OCI-LY3 (cell line): ENCODE results near the gene TTC22.

Source experiments
- H2AFZ ChIP-seq: fragments of 200-600, 300-600 bp; shearing (Covaris generic); 2 replicates; pipeline ENCODE4 v1.6.0; 2014; ENCODE audit warnings: antibody characterized with exemption, low read depth, low read length
- H3K27ac ChIP-seq: fragments of 200-600, 300-600 bp; sonication (generic); 2 replicates; pipeline ENCODE4 v1.5.1; 2014; ENCODE audit warnings: mild to moderate bottlenecking, low read length, moderate library complexity, mixed read lengths
- H3K27me3 ChIP-seq: fragments of 200-600, 300-600 bp; sonication (generic); 2 replicates; pipeline ENCODE4 v1.6.1; 2014; ENCODE audit warnings: low read depth, low read length, mixed read lengths
- H3K36me3 ChIP-seq: fragments of 200-600, 300-600 bp; sonication (generic); replicated peaks from 2 replicates; pipeline ENCODE3; 2014; ENCODE audit warnings: low read depth, low read length, mixed read lengths
- H3K4me1 ChIP-seq: fragments of 300-600, 200-600 bp; sonication (generic); 2 replicates; pipeline ENCODE4 v1.6.1; 2014; ENCODE audit warnings: low read length, mixed read lengths
- H3K4me2 ChIP-seq: fragments of 200-600, 300-600 bp; sonication (generic); 2 replicates; pipeline ENCODE4 v1.6.1; 2014; ENCODE audit warnings: low read length, mixed read lengths
- H3K4me3 ChIP-seq: fragments of 300-600, 200-600 bp; sonication (generic); 2 replicates; pipeline ENCODE4 v1.5.1; 2014; ENCODE audit warnings: antibody characterized with exemption, mild to moderate bottlenecking, low read length, moderate library complexity
- H3K79me2 ChIP-seq: fragments of 300-600, 200-600 bp; shearing (Covaris generic); 2 replicates; pipeline ENCODE4 v1.6.1; 2014; ENCODE audit warnings: mild to moderate bottlenecking, low read length, mixed read lengths
- H3K9ac ChIP-seq: fragments of 300-600, 200-600 bp; shearing (Covaris generic); 2 replicates; pipeline ENCODE4 v1.6.0; 2014; ENCODE audit warnings: mild to moderate bottlenecking, low read length, moderate library complexity
- H3K9me3 ChIP-seq: fragments of 200-600, 300-600 bp; shearing (Covaris generic); 2 replicates; pipeline ENCODE4 v1.6.1; 2014; ENCODE audit warnings: low read length, mixed read lengths; ENCODE audit not compliant: insufficient read depth
- H4K20me1 ChIP-seq: fragments of 200-600, 300-600 bp; sonication (generic); 2 replicates; pipeline ENCODE4 v1.6.1; 2016; ENCODE audit warnings: low read length, mixed read lengths; ENCODE audit not compliant: insufficient read depth
- EZH2phosphoT487 ChIP-seq: fragments of 200-600 bp; shearing (Covaris generic); IDR thresholded peaks from 2 replicates; pipeline ENCODE4 v1.6.1; 2018; ENCODE audit warnings: antibody characterized with exemption, mixed run types, low read depth
- TF ChIP-seq, protein P1 (sequence below): fragments of 200-600, 300-600 bp; sonication (generic); IDR thresholded peaks from 2 replicates; pipeline ENCODE4 v1.5.1; 2014; ENCODE audit warnings: antibody characterized with exemption, low read length, low read depth

TTC22 gene

DNA sequence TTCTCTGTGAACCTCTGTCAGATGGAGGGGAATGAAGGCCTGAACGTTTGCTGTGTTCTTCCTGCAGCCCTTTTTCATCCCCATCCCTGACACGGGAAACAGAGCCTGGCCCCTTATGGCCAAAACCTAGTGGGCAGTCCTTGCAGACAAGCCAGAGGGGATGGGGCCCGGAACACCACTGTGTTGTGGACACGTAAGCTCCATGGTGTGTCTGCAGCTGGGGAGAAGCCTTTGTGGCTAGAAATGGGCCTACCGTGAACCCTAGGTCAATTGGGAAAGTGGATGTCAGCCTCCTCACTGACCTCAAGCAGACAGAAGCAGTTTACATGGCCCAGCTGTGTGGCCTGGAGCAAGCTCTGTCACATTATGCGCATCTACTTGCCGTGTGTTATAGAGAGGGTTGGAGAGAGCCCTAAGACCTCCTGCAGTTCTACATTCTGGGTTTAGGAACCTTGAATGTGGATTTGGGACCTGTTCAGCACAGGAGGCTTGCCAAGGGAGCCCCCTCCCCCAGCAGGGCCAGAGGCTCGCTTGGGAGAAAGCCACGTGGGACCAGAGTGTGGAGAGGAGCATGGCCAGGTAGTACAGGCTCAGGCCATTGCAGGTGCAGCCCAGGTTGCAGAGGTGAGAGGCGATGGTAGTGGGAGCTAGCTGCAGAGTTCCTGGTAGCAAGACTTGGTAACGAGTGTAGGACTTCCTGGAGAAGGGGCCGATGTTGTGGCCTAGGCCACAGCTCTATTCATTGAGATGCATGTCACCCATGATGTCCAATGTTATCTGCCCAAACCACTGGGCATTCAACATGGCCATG lies 57.5 kb downstream of the TTC22 start:
- Histone ChIP-seq H3K9me3 (no peaks in the 10 kb centered on the region), H3K36me3 (peaks cover 6% of the 10 kb centered on the region), H3K27ac (no peak overlapping the region), H3K9ac (no peak overlapping the region), H3K4me3 (no peak overlapping the region), H3K4me2 (no peak overlapping the region), H2AFZ (no peak overlapping the region), H3K4me1 (no peaks in the 10 kb centered on the region), H3K27me3 (no peaks in the 10 kb centered on the region), H4K20me1 (no peaks in the 10 kb centered on the region), H3K79me2 (no peaks in the 10 kb centered on the region)
- TF ChIP-seq, protein P1, sequence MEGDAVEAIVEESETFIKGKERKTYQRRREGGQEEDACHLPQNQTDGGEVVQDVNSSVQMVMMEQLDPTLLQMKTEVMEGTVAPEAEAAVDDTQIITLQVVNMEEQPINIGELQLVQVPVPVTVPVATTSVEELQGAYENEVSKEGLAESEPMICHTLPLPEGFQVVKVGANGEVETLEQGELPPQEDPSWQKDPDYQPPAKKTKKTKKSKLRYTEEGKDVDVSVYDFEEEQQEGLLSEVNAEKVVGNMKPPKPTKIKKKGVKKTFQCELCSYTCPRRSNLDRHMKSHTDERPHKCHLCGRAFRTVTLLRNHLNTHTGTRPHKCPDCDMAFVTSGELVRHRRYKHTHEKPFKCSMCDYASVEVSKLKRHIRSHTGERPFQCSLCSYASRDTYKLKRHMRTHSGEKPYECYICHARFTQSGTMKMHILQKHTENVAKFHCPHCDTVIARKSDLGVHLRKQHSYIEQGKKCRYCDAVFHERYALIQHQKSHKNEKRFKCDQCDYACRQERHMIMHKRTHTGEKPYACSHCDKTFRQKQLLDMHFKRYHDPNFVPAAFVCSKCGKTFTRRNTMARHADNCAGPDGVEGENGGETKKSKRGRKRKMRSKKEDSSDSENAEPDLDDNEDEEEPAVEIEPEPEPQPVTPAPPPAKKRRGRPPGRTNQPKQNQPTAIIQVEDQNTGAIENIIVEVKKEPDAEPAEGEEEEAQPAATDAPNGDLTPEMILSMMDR = no peak
- TF ChIP-seq EZH2phosphoT487 = no peak

DNA sequence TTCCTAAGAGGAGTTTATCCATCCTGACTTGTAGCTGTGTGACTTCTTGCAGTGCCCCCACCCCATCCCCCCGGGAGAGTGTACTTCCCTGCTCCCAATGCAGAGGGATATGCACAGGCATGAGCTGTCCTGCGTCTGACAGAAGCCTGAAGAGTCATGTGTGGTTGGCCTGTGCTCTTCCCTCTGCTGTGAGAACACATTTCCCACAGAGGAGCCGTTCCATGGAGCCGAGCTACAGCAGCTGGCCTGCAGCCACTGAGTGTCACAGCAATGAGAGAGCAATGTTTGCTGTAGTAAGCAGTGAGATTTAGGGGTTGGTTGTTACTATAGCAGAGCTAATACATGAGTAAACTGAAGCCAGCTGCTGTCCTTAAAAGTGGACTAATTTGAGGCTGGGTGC lies 58.8 kb downstream of the TTC22 start:
- H3K4me2 ChIP-seq = no peak overlapping the region
- no peak overlapping the region for H3K9ac ChIP-seq
- H3K4me1 ChIP-seq = no peaks in the 10 kb centered on the region
- H3K27ac ChIP-seq = no peak overlapping the region
- peaks cover 6% of the 10 kb centered on the region for H3K36me3 ChIP-seq
- TF ChIP-seq EZH2phosphoT487 = no peak
- H4K20me1 ChIP-seq = no peaks in the 10 kb centered on the region
- no peak overlapping the region for H2AFZ ChIP-seq
- H3K27me3 ChIP-seq = no peaks in the 10 kb centered on the region
- no peaks in the 10 kb centered on the region for H3K79me2 ChIP-seq
- no peaks in the 10 kb centered on the region for H3K9me3 ChIP-seq
- no peak overlapping the region for H3K4me3 ChIP-seq

DNA sequence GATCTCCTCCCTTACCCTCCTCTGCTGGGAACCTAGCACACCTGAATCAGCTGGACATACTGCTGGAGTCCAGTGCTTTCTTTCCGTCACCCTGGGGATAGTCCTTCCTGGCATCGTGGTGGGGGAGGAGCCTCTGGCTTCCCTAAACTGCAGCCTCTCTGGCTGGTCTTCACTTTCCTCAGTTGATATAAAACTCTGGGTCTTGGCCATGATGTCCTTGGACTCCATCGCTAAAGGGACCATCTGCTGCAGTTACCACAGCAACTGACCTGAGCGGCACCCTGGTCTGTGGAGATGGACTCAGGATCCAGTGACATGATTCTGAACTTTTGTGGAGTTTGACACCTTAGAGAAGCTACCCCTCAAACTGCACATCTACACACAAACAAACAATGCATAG lies 59.6 kb downstream of the TTC22 start:
- no peaks in the 10 kb centered on the region for H4K20me1 ChIP-seq
- H3K4me2 ChIP-seq = no peak overlapping the region
- no peak overlapping the region for H3K27ac ChIP-seq
- TF ChIP-seq, protein P1 = no peak
- no peak for TF ChIP-seq EZH2phosphoT487
- no peak overlapping the region for H2AFZ ChIP-seq
- no peak overlapping the region for H3K4me3 ChIP-seq
- H3K36me3 ChIP-seq = peaks cover 10% of the 10 kb centered on the region
- H3K9me3 ChIP-seq = no peaks in the 10 kb centered on the region
- H3K9ac ChIP-seq = no peak overlapping the region
- H3K4me1 ChIP-seq = no peaks in the 10 kb centered on the region
- no peaks in the 10 kb centered on the region for H3K27me3 ChIP-seq
- no peaks in the 10 kb centered on the region for H3K79me2 ChIP-seq

DNA sequence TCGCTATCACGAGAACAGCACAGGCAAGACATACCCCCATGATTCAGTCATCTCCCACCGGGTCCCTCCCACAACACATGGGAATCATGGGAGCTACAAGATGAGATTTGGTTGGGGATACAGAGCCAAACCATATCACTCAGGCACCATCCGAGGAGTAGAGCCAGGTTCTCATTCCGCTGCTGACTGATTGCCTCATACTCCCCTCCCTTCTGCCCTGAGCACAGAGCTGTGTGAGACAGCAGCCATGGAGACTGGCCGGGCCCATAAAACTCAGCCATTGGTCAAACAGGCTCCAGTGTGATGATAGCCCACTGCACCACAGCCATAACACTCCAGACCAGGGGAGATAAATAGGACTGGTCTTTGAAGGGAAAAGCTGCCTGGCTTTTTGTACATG lies 62.9 kb downstream of the TTC22 start:
- H3K27ac ChIP-seq = no peak overlapping the region

More for the DNA sequence above, 62.9 kb downstream of the TTC22 start:
- no peaks in the 10 kb centered on the region for H3K27me3 ChIP-seq
- H3K9ac ChIP-seq = no peak overlapping the region
- no peaks in the 10 kb centered on the region for H4K20me1 ChIP-seq
- H2AFZ ChIP-seq = no peak overlapping the region
- no peak overlapping the region for H3K4me2 ChIP-seq
- H3K4me3 ChIP-seq = no peak overlapping the region
- H3K36me3 ChIP-seq = peaks cover 10% of the 10 kb centered on the region
- no peaks in the 10 kb centered on the region for H3K79me2 ChIP-seq
- TF ChIP-seq, protein P1 = no peak
- TF ChIP-seq EZH2phosphoT487 = no peak
- H3K4me1 ChIP-seq = no peaks in the 10 kb centered on the region
- H3K9me3 ChIP-seq = no peaks in the 10 kb centered on the region
